Parathyroid adenoma (tissue), 2 donors: ENCODE data around the gene PLAAT5.

ENCODE experiments used
- H2AFZ ChIP-seq: fragments of 300-600 bp; sonication (generic); one replicate; pipeline ENCODE4 v1.7.0; 2017; ENCODE audit warnings: antibody characterized with exemption, mild to moderate bottlenecking
- H3K27ac ChIP-seq: fragments of 300-600 bp; sonication (generic); one replicate; pipeline ENCODE4 v1.7.0; 2017
- H3K27me3 ChIP-seq: fragments of 300-600 bp; sonication (generic); one replicate; pipeline ENCODE4 v1.7.0; 2017; ENCODE audit warnings: low read length; ENCODE audit not compliant: control insufficient read depth, insufficient read depth
- H3K36me3 ChIP-seq: fragments of 300-600 bp; sonication (generic); one replicate; pipeline ENCODE4 v1.7.0; 2017; ENCODE audit warnings: low read length; ENCODE audit not compliant: control insufficient read depth, insufficient read depth
- H3K4me1 ChIP-seq: fragments of 300-600 bp; sonication (generic); one replicate; pipeline ENCODE4 v1.7.0; 2017; ENCODE audit warnings: control low read depth
- H3K4me2 ChIP-seq: fragments of 300-600 bp; sonication (generic); one replicate; pipeline ENCODE4 v1.7.0; 2017; ENCODE audit warnings: low read length
- H3K4me3 ChIP-seq: fragments of 300-600 bp; sonication (generic); one replicate; pipeline ENCODE4 v1.7.0; 2017; ENCODE audit warnings: low read depth, low read length
- H3K79me2 ChIP-seq: fragments of 300-600 bp; sonication (generic); one replicate; pipeline ENCODE4 v1.7.0; 2017; ENCODE audit warnings: control low read depth
- H3K9ac ChIP-seq: fragments of 300-600 bp; sonication (generic); one replicate; pipeline ENCODE4 v1.7.0; 2017; ENCODE audit warnings: mild to moderate bottlenecking
- H3K9me3 ChIP-seq: fragments of 300-600 bp; sonication (generic); one replicate; pipeline ENCODE4 v1.7.0; 2017; ENCODE audit warnings: low read length; ENCODE audit not compliant: control insufficient read depth
- TF ChIP-seq, protein P1 (sequence below): fragments of 300-600 bp; sonication (generic); IDR thresholded peaks from one replicate; pipeline ENCODE4 v1.7.0; 2017; ENCODE audit warnings: antibody characterized with exemption, mild to moderate bottlenecking
- donor health status: primary hyperparathyroidism.

Gene PLAAT5

DNA sequence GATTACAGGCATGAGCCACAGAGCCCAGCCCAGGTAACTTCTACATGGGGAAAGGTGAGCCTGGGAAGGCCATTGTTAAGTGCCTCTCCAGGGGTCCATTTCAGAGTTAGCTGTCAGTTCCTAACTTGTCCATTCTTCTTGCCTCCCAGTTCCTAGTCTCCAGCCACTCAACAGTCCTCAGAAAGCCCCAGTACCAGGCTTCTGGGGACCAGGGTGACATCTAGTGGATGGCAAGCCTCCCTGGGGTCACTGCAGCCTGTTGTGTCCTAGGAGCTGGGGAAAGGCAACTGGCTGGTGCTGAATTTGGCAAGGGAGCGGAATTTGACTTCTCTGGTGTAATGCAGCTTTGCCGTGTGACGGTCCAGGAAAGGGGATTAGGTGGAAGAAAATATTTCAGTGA, 17.0 kb upstream of the PLAAT5 start:
- Histone ChIP-seq H3K9ac (no peak overlapping the region), H3K4me2 (no peak overlapping the region), H3K27me3 (no peaks in the 10 kb centered on the region), H3K36me3 (no peaks in the 10 kb centered on the region), H2AFZ (no peak overlapping the region), H3K27ac (no peak overlapping the region), H3K79me2 (no peaks in the 10 kb centered on the region), H3K4me1 (no peaks in the 10 kb centered on the region), H3K9me3 (no peaks in the 10 kb centered on the region), H3K4me3 (no peak overlapping the region)
- TF ChIP-seq, protein P1, sequence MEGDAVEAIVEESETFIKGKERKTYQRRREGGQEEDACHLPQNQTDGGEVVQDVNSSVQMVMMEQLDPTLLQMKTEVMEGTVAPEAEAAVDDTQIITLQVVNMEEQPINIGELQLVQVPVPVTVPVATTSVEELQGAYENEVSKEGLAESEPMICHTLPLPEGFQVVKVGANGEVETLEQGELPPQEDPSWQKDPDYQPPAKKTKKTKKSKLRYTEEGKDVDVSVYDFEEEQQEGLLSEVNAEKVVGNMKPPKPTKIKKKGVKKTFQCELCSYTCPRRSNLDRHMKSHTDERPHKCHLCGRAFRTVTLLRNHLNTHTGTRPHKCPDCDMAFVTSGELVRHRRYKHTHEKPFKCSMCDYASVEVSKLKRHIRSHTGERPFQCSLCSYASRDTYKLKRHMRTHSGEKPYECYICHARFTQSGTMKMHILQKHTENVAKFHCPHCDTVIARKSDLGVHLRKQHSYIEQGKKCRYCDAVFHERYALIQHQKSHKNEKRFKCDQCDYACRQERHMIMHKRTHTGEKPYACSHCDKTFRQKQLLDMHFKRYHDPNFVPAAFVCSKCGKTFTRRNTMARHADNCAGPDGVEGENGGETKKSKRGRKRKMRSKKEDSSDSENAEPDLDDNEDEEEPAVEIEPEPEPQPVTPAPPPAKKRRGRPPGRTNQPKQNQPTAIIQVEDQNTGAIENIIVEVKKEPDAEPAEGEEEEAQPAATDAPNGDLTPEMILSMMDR = no peak

DNA sequence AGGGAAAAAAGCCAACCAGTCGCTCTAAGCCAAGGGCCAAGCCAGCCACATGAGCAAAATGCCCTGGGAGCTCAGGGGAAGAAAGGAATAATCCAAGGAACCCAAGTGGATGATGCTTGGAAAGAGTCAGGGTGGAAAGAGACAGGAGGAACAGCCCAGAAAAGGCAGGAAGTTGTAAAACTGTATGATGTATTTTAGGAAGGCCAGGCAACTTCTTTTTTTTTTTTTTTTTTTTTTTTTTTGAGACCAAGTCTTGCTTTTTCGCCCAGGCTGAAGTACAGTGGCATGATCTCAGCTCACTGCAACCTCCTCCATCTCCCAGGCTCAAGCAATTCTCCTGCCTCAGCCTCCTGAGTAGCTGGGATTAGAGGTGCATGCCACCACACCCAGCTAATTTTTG, 16.5 kb upstream of the PLAAT5 start:
- Histone ChIP-seq H3K4me3 (no peak overlapping the region), H3K4me1 (no peaks in the 10 kb centered on the region), H3K27ac (no peak overlapping the region), H3K9me3 (no peaks in the 10 kb centered on the region), H3K4me2 (no peak overlapping the region), H3K79me2 (no peaks in the 10 kb centered on the region), H3K36me3 (no peaks in the 10 kb centered on the region), H2AFZ (no peak overlapping the region), H3K9ac (no peak overlapping the region), H3K27me3 (no peaks in the 10 kb centered on the region)
- TF ChIP-seq, protein P1 = no peak

DNA sequence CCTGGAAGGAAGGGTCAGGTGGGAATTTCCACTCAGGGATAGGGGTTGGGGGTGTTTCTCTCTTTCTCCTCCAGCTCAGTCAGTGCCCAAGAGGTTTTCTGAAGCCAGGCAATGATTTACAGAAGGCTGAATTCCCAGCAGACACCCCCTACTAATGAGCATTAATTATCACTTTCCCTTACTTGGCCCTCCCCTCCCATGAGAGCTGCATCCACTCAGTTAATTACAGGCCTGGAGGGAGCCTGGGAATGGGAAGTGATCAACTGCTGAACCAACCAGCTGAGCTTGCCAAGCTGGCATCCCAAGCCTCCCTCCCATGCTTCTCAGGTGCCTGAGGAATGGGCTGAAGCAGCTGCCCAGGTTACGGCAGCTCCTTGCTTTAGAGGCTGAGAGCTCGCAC, 15.9 kb upstream of the PLAAT5 start:
- no peaks in the 10 kb centered on the region for H3K27me3 ChIP-seq
- H3K79me2 ChIP-seq = no peaks in the 10 kb centered on the region
- H3K9ac ChIP-seq = no peak overlapping the region
- H3K4me2 ChIP-seq = no peak overlapping the region
- no peaks in the 10 kb centered on the region for H3K36me3 ChIP-seq
- H2AFZ ChIP-seq = no peak overlapping the region
- TF ChIP-seq, protein P1 = no peak
- no peak overlapping the region for H3K4me3 ChIP-seq
- no peak overlapping the region for H3K27ac ChIP-seq
- H3K9me3 ChIP-seq = no peaks in the 10 kb centered on the region
- H3K4me1 ChIP-seq = no peaks in the 10 kb centered on the region

DNA sequence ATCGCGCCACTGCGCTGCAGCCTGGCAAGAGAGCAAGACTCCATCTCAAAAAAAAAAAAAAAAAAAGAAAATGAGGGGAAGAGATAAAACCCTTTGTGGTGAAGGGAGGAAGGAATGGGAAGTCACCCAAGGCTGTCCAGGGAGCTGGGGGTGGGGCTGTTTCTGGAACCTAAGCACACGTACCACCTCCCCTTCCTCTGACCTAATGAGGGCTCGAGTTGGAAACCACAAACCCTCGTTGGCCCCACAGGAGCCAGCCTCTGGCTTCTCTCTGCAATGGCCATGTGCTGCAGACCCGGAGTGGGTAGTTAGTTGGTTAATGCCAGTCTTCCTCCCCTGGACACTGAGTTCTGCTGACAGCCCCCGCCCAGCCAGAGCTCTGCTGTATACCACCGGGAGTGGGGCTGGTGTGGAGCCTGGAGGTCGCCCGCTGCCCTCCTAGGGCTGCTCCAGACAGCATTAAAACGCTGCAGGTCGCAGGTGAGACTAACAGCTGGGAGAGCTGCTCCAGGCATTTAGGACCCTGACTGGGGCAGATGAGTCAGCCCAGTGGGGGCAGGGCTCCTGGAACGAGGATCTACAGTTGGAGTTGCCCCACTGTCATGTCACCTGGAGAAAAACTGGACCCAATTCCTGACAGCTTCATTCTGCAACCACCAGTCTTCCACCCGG, 15.0 kb upstream of the PLAAT5 start, which contains the start of gene LGALS12:
Gene LGALS12 (plus strand): TSS at position 228 of the 672 bp plus-strand sequence. CDS start 375 bp downstream, at position 603.
- Histone ChIP-seq H3K4me3 (no peak within 1 kb of the TSS), H3K9me3 (no peaks in the 10 kb centered on the region), H3K79me2 (no peaks in the 10 kb centered on the region), H3K4me1 (no peaks in the 10 kb centered on the region), H3K27ac (no peak within 1 kb of the TSS), H3K27me3 (no peaks in the 10 kb centered on the region), H3K36me3 (no peaks in the 10 kb centered on the region), H3K4me2 (no peak within 1 kb of the TSS), H2AFZ (no peak within 1 kb of the TSS), H3K9ac (no peak within 1 kb of the TSS)
- TF ChIP-seq, protein P1 = no peak
